HCT116 (cell line): ENCODE measurements around the gene AGPAT3.
A peak's percentile ranks its signal among the peaks of the same experiment; 100 is the strongest.

Source experiments
- CEBPB ChIP-seq: IDR thresholded peaks from 2 replicates; pipeline ENCODE4 v1.6.1; 2012; ENCODE audit warnings: low read depth
- EZH2 ChIP-seq: fragments of 200-600 bp; sonication (generic); IDR thresholded peaks from 2 replicates; pipeline ENCODE4 v1.6.1; 2017; ENCODE audit warnings: antibody characterized with exemption, mixed run types
- EZH2phosphoT487 ChIP-seq: fragments of 200-600 bp; IDR thresholded peaks from 2 replicates; pipeline ENCODE4 v1.6.1; 2018; ENCODE audit warnings: antibody characterized with exemption, borderline replicate concordance
- JUND ChIP-seq: IDR thresholded peaks from 2 replicates; pipeline ENCODE4 v1.6.1; 2012
- POLR2A ChIP-seq: IDR thresholded peaks from 2 replicates; pipeline ENCODE4 v1.7.0; 2011; ENCODE audit warnings: borderline replicate concordance; ENCODE audit not compliant: insufficient read depth, insufficient read length; ENCODE audit errors: extremely low read depth
- SIN3A ChIP-seq: IDR thresholded peaks from 2 replicates; pipeline ENCODE4 v1.6.1; 2012; ENCODE audit warnings: low read depth
- SP1 ChIP-seq: IDR thresholded peaks from 2 replicates; pipeline ENCODE4 v1.6.1; 2012; ENCODE audit warnings: low read depth
- TF ChIP-seq, protein P1 (sequence below), 3 experiments: fragments of 200-600 bp in 1 of 3; sonication (generic) in 1 of 3; IDR thresholded peaks in 2 of 3; conservative IDR thresholded peaks in 1 of 3; 2 replicates each; pipeline ENCODE4 v1.5.1; 2012 to 2017; ENCODE audit warnings: low read depth in 2 of 3, low read length in 2 of 3, antibody characterized with exemption in 1 of 3, borderline replicate concordance in 1 of 3, control low read depth in 1 of 3, mild to moderate bottlenecking in 1 of 3, mixed read lengths in 1 of 3, mixed run types in 1 of 3, moderate library complexity in 1 of 3; ENCODE audit not compliant: insufficient read depth in 1 of 3
- TF ChIP-seq, protein P2 (sequence below): IDR thresholded peaks from 2 replicates; pipeline ENCODE4 v1.6.1; 2012

DNA sequence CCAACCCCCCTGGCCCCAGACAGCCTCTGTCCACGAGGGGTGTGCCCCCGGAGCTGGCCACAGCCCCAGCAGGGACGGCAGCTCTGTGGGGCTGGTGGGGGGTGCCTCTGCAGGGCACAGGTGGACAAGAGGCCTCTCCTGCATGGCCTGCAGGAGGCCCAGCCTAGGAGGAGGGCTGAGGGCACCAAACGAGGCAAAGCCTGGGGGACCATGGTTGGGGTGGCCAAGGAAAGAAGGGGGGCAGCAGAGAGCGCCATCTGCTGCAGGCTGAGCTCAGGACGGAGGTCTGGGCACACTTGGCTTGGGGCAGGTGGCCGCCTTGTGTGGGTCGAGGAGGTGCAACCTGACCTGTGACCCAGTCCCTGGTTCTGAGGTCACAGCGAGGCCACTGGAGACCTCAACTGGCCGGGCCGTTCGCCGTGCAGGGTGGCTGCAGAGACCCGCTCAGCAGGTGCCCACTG, 48.4 kb upstream of the AGPAT3 start:
- TF ChIP-seq, protein P1, sequence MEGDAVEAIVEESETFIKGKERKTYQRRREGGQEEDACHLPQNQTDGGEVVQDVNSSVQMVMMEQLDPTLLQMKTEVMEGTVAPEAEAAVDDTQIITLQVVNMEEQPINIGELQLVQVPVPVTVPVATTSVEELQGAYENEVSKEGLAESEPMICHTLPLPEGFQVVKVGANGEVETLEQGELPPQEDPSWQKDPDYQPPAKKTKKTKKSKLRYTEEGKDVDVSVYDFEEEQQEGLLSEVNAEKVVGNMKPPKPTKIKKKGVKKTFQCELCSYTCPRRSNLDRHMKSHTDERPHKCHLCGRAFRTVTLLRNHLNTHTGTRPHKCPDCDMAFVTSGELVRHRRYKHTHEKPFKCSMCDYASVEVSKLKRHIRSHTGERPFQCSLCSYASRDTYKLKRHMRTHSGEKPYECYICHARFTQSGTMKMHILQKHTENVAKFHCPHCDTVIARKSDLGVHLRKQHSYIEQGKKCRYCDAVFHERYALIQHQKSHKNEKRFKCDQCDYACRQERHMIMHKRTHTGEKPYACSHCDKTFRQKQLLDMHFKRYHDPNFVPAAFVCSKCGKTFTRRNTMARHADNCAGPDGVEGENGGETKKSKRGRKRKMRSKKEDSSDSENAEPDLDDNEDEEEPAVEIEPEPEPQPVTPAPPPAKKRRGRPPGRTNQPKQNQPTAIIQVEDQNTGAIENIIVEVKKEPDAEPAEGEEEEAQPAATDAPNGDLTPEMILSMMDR (IDR thresholded peaks at IDR 0.05 in 2 of 3, conservative IDR thresholded peaks at IDR 0.05 in 1 of 3; ENCODE audit: borderline replicate concordance in 1 of 3, insufficient read depth in 1 of 3, low read depth in 2 of 3, low read length in 2 of 3): 0 out of 6 replicates have a peak, but pooled peaks of 2 of the 3 experiments have one; percentile 13 to 20
- no peak for TF ChIP-seq CEBPB
- no peak for TF ChIP-seq EZH2phosphoT487
- no peak for TF ChIP-seq POLR2A
- TF ChIP-seq, protein P2, sequence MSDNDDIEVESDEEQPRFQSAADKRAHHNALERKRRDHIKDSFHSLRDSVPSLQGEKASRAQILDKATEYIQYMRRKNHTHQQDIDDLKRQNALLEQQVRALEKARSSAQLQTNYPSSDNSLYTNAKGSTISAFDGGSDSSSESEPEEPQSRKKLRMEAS: no peak
- TF ChIP-seq SP1: no peak
- no peak for TF ChIP-seq EZH2
- TF ChIP-seq JUND: no peak
- no peak for TF ChIP-seq SIN3A
